Trophoblast cell (in vitro differentiated cells and primary cell): ENCODE data around the gene MAGI1.

ENCODE experiments used
- DNase-seq, 2 donors: peaks; one replicate each; pipeline ENCODE4 v3.0.0-alpha.2; 2016
- H2AFZ ChIP-seq: 2 replicates; pipeline ENCODE4 v1.6.1; 2013; ENCODE audit warnings: low read length, moderate library complexity, mild to moderate bottlenecking; ENCODE audit not compliant: insufficient read depth, poor library complexity
- H2AK5ac ChIP-seq: 2 replicates; pipeline ENCODE4 v1.6.1; 2013; ENCODE audit warnings: mild to moderate bottlenecking, low read length
- H2BK120ac ChIP-seq: 2 replicates; pipeline ENCODE4 v1.6.1; 2013; ENCODE audit warnings: low read length, mild to moderate bottlenecking, moderate library complexity; ENCODE audit not compliant: insufficient read depth, poor library complexity
- H2BK12ac ChIP-seq: 2 replicates; pipeline ENCODE4 v1.6.1; 2013; ENCODE audit warnings: mild to moderate bottlenecking, low read length, moderate library complexity
- H2BK5ac ChIP-seq: 2 replicates; pipeline ENCODE4 v1.6.1; 2013; ENCODE audit warnings: low read length, low read depth, moderate library complexity, mild to moderate bottlenecking; ENCODE audit not compliant: poor library complexity
- H3K14ac ChIP-seq: 2 replicates; pipeline ENCODE4 v1.6.1; 2013; ENCODE audit warnings: mild to moderate bottlenecking, low read length
- H3K18ac ChIP-seq: 2 replicates; pipeline ENCODE4 v1.6.1; 2013; ENCODE audit warnings: mild to moderate bottlenecking, low read length
- H3K23ac ChIP-seq: 2 replicates; pipeline ENCODE4 v1.6.1; 2013; ENCODE audit warnings: low read length
- H3K27ac ChIP-seq: 2 replicates; pipeline ENCODE4 v1.5.1; 2013; ENCODE audit warnings: low read depth, mild to moderate bottlenecking, inconsistent platforms, low read length, moderate library complexity
- H3K27me3 ChIP-seq: 2 replicates; pipeline ENCODE4 v1.6.1; 2013; ENCODE audit warnings: inconsistent platforms, mild to moderate bottlenecking, low read length, moderate library complexity; ENCODE audit not compliant: insufficient read depth
- H3K36me3 ChIP-seq, 2 experiments: 1 replicate in 1 of 2; 2 replicates in 1 of 2; pipeline ENCODE4 v1.6.1; 2013; ENCODE audit warnings: low read length in 2 of 2, mild to moderate bottlenecking in 2 of 2, moderate library complexity in 1 of 2; ENCODE audit not compliant: insufficient read depth in 2 of 2, control insufficient read depth in 1 of 2
- H3K4ac ChIP-seq: 2 replicates; pipeline ENCODE4 v1.6.1; 2013; ENCODE audit warnings: low read depth, mild to moderate bottlenecking, low read length, moderate library complexity
- H3K4me1 ChIP-seq, 2 experiments: 1 replicate in 1 of 2; 2 replicates in 1 of 2; pipeline ENCODE4 v1.6.1; 2013; ENCODE audit warnings: low read length in 2 of 2, mild to moderate bottlenecking in 2 of 2, moderate library complexity in 1 of 2; ENCODE audit not compliant: insufficient read depth in 2 of 2, control insufficient read depth in 1 of 2
- H3K4me2 ChIP-seq: 2 replicates; pipeline ENCODE4 v1.6.1; 2013; ENCODE audit warnings: inconsistent platforms, mild to moderate bottlenecking, low read length, moderate library complexity
- H3K4me3 ChIP-seq: 2 replicates; pipeline ENCODE4 v1.5.1; 2013; ENCODE audit warnings: mild to moderate bottlenecking, low read depth, low read length, inconsistent platforms
- H3K79me1 ChIP-seq: one replicate; pipeline ENCODE4 v1.6.1; 2013; ENCODE audit warnings: low read length
- H3K79me2 ChIP-seq: 2 replicates; pipeline ENCODE4 v1.6.1; 2013; ENCODE audit warnings: low read length, mild to moderate bottlenecking; ENCODE audit not compliant: control insufficient read depth, insufficient read depth, poor library complexity
- H3K9ac ChIP-seq: 2 replicates; pipeline ENCODE4 v1.6.1; 2013; ENCODE audit warnings: mild to moderate bottlenecking, low read length
- H3K9me3 ChIP-seq: 2 replicates; pipeline ENCODE4 v1.6.1; 2013; ENCODE audit warnings: low read depth, mild to moderate bottlenecking, control low read depth, inconsistent platforms, low read length; ENCODE audit not compliant: insufficient read depth
- H4K12ac ChIP-seq: 2 replicates; pipeline ENCODE4 v1.6.1; 2013; ENCODE audit warnings: low read depth, mild to moderate bottlenecking, low read length, moderate library complexity
- H4K8ac ChIP-seq: 2 replicates; pipeline ENCODE4 v1.6.1; 2013; ENCODE audit warnings: low read depth, mild to moderate bottlenecking, low read length, moderate library complexity
- H4K91ac ChIP-seq: one replicate; pipeline ENCODE4 v1.6.1; 2013; ENCODE audit warnings: low read depth, mild to moderate bottlenecking, low read length, moderate library complexity
- WGBS: extraction: QIAGEN DNeasy Blood & Tissue Kit; methylation state at CpG from one replicate; pipeline ENCODE4 v1.1.7; 2013; ENCODE audit warnings: missing lambda C conversion rate; ENCODE audit not compliant: insufficient read length, insufficient coverage; ENCODE audit errors: extremely low coverage; 5-methylcytosine and 5-hydroxymethylcytosine counted together

Gene MAGI1

DNA sequence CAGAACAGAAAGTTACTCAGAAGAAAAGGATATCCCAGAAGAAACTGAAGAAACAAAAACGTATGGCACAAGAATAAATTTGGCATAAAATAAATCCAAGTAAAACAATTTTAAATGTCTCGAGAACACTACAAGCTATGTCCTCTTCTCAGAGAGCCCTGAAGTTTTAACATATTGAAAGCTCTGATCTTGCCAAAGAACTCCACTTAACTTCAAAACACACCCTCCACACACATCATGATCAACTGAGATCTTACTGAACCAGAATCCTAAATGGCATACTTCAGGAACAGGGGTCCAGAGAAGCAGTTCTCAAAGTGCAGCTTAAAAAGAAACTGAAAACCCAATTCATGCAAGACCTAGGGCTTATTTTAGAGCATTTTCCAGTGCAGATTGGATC, 194.3 kb downstream of the MAGI1 start:
- Histone ChIP-seq H3K23ac (no peak overlapping the region), H3K4me3 (no peak overlapping the region)
- no CpG with 5 or more reads among the region's 2 CpGs for WGBS

DNA sequence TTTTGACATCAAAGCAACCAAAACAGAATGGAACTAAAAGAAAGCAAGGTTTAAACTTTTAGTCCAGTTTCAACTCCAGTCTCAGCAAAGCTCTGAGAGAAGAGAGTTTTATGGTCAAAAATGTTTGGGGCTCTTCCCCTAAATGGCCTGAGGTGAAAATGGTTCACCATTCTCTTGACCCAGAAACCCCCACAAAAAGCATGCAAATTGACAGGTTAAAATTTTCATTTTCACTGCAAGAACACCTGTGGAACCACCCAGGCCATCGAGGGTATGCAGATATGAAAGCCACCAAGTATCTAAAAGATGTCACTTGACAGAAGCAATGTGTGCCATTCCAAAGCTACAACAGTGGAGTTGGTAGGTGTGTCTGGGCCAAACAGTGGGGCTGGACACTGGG, 195.0 kb downstream of the MAGI1 start:
- Histone ChIP-seq H2BK120ac (no peak overlapping the region), H4K91ac (no peak overlapping the region), H2AK5ac (no peak overlapping the region), H3K4me2 (no peak overlapping the region), H3K79me2 (no peaks in the 10 kb centered on the region), H3K9me3 (no peaks in the 10 kb centered on the region), H3K9ac (no peak overlapping the region), H3K36me3 (no peaks in the 10 kb centered on the region), H3K27me3 (no peaks in the 10 kb centered on the region), H3K4me1 (no peaks in the 10 kb centered on the region), H3K4me3 (no peak overlapping the region), H4K12ac (no peak overlapping the region), H3K79me1 (no peaks in the 10 kb centered on the region), H3K18ac (no peak overlapping the region), H3K23ac (no peak overlapping the region), H4K8ac (no peak overlapping the region), H2AFZ (no peak overlapping the region), H3K4ac (no peak overlapping the region), H2BK12ac (no peak overlapping the region), H2BK5ac (no peak overlapping the region), H3K27ac (no peak overlapping the region), H3K14ac (no peak overlapping the region)
- no peak for DNase-seq
- no CpG with 5 or more reads among the region's 1 CpG for WGBS

More for the DNA sequence above, 194.3 kb downstream of the MAGI1 start:
- no peaks in the 10 kb centered on the region for H3K79me1 ChIP-seq
- H3K4me2 ChIP-seq = no peak overlapping the region
- no peak overlapping the region for H4K8ac ChIP-seq
- no peak overlapping the region for H2AFZ ChIP-seq
- H3K4ac ChIP-seq = no peak overlapping the region
- H4K91ac ChIP-seq = no peak overlapping the region
- H2BK5ac ChIP-seq = no peak overlapping the region
- H4K12ac ChIP-seq = no peak overlapping the region
- H3K27me3 ChIP-seq = no peaks in the 10 kb centered on the region
- no peak overlapping the region for H2BK12ac ChIP-seq
- no peak for DNase-seq
- no peak overlapping the region for H2AK5ac ChIP-seq
- no peaks in the 10 kb centered on the region for H3K79me2 ChIP-seq
- no peak overlapping the region for H3K18ac ChIP-seq
- no peaks in the 10 kb centered on the region for H3K9me3 ChIP-seq
- no peaks in the 10 kb centered on the region for H3K4me1 ChIP-seq
- no peak overlapping the region for H3K9ac ChIP-seq
- H3K36me3 ChIP-seq = no peaks in the 10 kb centered on the region
- H2BK120ac ChIP-seq = no peak overlapping the region
- no peak overlapping the region for H3K14ac ChIP-seq
- no peak overlapping the region for H3K27ac ChIP-seq

DNA sequence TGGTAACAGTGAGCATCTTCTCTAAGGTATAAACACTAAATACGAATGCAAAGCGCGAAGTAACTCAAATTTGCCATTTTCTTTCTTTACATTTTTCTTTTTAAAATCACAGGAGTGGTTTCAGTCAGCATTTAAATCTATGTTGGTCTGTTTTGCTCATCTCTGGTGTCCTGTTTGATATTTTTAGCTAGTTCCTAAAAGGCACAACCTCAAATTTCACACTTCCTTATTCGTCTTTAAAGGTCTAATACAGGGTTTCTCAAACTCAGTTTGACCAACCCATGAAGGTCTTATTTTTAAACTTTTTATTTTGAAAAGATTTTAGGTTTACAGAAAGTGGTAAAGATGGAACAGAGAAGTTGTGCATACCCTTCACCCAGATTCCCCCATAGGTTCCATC, 201.1 kb downstream of the MAGI1 start:
- H4K91ac ChIP-seq = no peak overlapping the region
- no peak overlapping the region for H3K14ac ChIP-seq
- DNase-seq = no peak
- H4K12ac ChIP-seq = no peak overlapping the region
- H2AFZ ChIP-seq = no peak overlapping the region
- H3K4me3 ChIP-seq = no peak overlapping the region
- no peak overlapping the region for H3K18ac ChIP-seq
- H3K36me3 ChIP-seq = no peaks in the 10 kb centered on the region
- no CpG with 5 or more reads among the region's 4 CpGs for WGBS
- H2BK5ac ChIP-seq = no peak overlapping the region
- H3K27ac ChIP-seq = no peak overlapping the region
- no peak overlapping the region for H3K23ac ChIP-seq
- no peak overlapping the region for H3K4me2 ChIP-seq
- no peak overlapping the region for H2AK5ac ChIP-seq
- H2BK12ac ChIP-seq = no peak overlapping the region
- H4K8ac ChIP-seq = no peak overlapping the region
- H2BK120ac ChIP-seq = no peak overlapping the region
- no peaks in the 10 kb centered on the region for H3K79me2 ChIP-seq
- H3K4ac ChIP-seq = no peak overlapping the region
- H3K27me3 ChIP-seq = no peaks in the 10 kb centered on the region
- no peaks in the 10 kb centered on the region for H3K9me3 ChIP-seq
- H3K4me1 ChIP-seq = peaks cover 0 to 2% of the 10 kb centered on the region in 2 experiments
- no peak overlapping the region for H3K9ac ChIP-seq
- H3K79me1 ChIP-seq = no peaks in the 10 kb centered on the region

DNA sequence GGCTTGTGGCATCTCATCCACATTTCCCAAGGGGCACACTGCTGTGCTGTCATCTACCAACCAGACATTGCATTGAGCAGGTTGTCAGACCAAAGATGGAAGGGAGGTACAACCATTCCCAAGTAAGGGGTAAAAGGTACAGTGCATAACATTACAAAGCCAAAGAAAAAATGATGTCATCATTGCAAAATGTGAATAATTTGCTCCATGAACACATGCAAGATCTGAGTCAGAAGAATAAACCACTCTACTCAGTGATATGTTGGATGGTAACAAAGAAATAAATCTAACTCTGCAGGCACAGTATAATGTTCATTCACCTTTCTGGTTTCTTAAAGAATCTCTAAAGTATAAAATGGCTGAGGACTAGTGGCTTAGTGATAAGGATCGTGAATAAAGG, 202.7 kb downstream of the MAGI1 start:
- no peak overlapping the region for H2AK5ac ChIP-seq
- H3K36me3 ChIP-seq = no peaks in the 10 kb centered on the region
- H3K4ac ChIP-seq = no peak overlapping the region
- no peak overlapping the region for H3K4me3 ChIP-seq
- no peak overlapping the region for H4K8ac ChIP-seq
- no peak overlapping the region for H2BK120ac ChIP-seq
- H3K27me3 ChIP-seq = no peaks in the 10 kb centered on the region
- H3K79me1 ChIP-seq = no peaks in the 10 kb centered on the region
- no peaks in the 10 kb centered on the region for H3K79me2 ChIP-seq
- no peak overlapping the region for H4K12ac ChIP-seq
- DNase-seq = peak in 1 of 2 donors; percentile 77
- H3K9me3 ChIP-seq = no peaks in the 10 kb centered on the region
- H3K14ac ChIP-seq = no peak overlapping the region
- no peak overlapping the region for H3K18ac ChIP-seq
- no peak overlapping the region for H2BK12ac ChIP-seq
- H3K9ac ChIP-seq = no peak overlapping the region
- WGBS = no CpG with 5 or more reads among the region's 1 CpG
- H3K23ac ChIP-seq = no peak overlapping the region
- H4K91ac ChIP-seq = no peak overlapping the region
- H2BK5ac ChIP-seq = no peak overlapping the region
- no peak overlapping the region for H3K27ac ChIP-seq
- no peak overlapping the region for H3K4me2 ChIP-seq
- no peak overlapping the region for H2AFZ ChIP-seq
- peaks cover 0 to 2% of the 10 kb centered on the region in 2 experiments for H3K4me1 ChIP-seq
